DOHH2 (cell line): Measurements from ENCODE around the gene P4HA1.

Experiments used
- H3F3A ChIP-seq: fragments of 200-600 bp; sonication (generic), shearing (Covaris generic); 2 replicates; pipeline ENCODE4 v1.6.0; 2016; ENCODE audit warnings: antibody characterized with exemption, mild to moderate bottlenecking; ENCODE audit not compliant: control insufficient read depth, insufficient read depth
- H3K27ac ChIP-seq: fragments of 200-600 bp; sonication (generic); 2 replicates; pipeline ENCODE4 v1.5.1; 2014; ENCODE audit warnings: low read depth, mild to moderate bottlenecking, low read length, moderate library complexity
- H3K27me3 ChIP-seq: fragments of 200-600 bp; sonication (generic); 2 replicates; pipeline ENCODE4 v1.6.1; 2014; ENCODE audit warnings: mild to moderate bottlenecking, low read length, mixed read lengths; ENCODE audit not compliant: control insufficient read depth
- H3K36me3 ChIP-seq: fragments of 200-600 bp; sonication (generic); 2 replicates; pipeline ENCODE4 v1.6.1; 2014; ENCODE audit warnings: mild to moderate bottlenecking, low read length, moderate library complexity, mixed read lengths; ENCODE audit not compliant: control insufficient read depth
- H3K4me1 ChIP-seq: fragments of 200-600 bp; sonication (generic); 2 replicates; pipeline ENCODE4 v1.6.1; 2014; ENCODE audit warnings: mild to moderate bottlenecking, low read length, mixed read lengths; ENCODE audit not compliant: control insufficient read depth
- H3K4me2 ChIP-seq: fragments of 200-600 bp; sonication (generic); 2 replicates; pipeline ENCODE4 v1.6.0; 2014; ENCODE audit warnings: mild to moderate bottlenecking, low read length, moderate library complexity
- H3K4me3 ChIP-seq: fragments of 200-600 bp; sonication (generic); 2 replicates; pipeline ENCODE4 v1.5.1; 2014; ENCODE audit warnings: mild to moderate bottlenecking, low read length, mixed read lengths
- H3K79me2 ChIP-seq: fragments of 200-600 bp; sonication (generic); 2 replicates; pipeline ENCODE4 v1.6.1; 2014; ENCODE audit warnings: mild to moderate bottlenecking, low read length, mixed read lengths; ENCODE audit not compliant: control insufficient read depth
- H3K9me2 ChIP-seq: fragments of 200-600 bp; sonication (generic); replicated peaks from 2 replicates; pipeline ENCODE4 v1.6.1; 2014; ENCODE audit warnings: mild to moderate bottlenecking, low read length, mixed read lengths; ENCODE audit not compliant: control insufficient read depth
- H3K9me3 ChIP-seq: fragments of 200-600 bp; sonication (generic); 2 replicates; pipeline ENCODE4 v1.6.1; 2014; ENCODE audit warnings: antibody characterized with exemption, low read length, mixed read lengths; ENCODE audit not compliant: control insufficient read depth, insufficient read depth
- H4K20me1 ChIP-seq: fragments of 200-600 bp; sonication (generic); 2 replicates; pipeline ENCODE4 v1.6.0; 2014; ENCODE audit warnings: low read depth, mild to moderate bottlenecking, antibody characterized with exemption, low read length, moderate library complexity; ENCODE audit not compliant: control insufficient read depth, insufficient read depth
- EZH2phosphoT487 ChIP-seq: fragments of 200-600 bp; sonication (generic); IDR thresholded peaks from 2 replicates; pipeline ENCODE4 v1.6.1; 2017; ENCODE audit warnings: borderline replicate concordance, mild to moderate bottlenecking, antibody characterized with exemption, low read length, moderate library complexity, mixed read lengths
- TF ChIP-seq, protein P1 (sequence below): fragments of 200-600 bp; sonication (generic); IDR thresholded peaks from one replicate; pipeline ENCODE4 v1.5.1; 2014; ENCODE audit warnings: antibody characterized with exemption, mild to moderate bottlenecking, low read depth, low read length; ENCODE audit not compliant: poor library complexity, severe bottlenecking

Gene P4HA1

DNA sequence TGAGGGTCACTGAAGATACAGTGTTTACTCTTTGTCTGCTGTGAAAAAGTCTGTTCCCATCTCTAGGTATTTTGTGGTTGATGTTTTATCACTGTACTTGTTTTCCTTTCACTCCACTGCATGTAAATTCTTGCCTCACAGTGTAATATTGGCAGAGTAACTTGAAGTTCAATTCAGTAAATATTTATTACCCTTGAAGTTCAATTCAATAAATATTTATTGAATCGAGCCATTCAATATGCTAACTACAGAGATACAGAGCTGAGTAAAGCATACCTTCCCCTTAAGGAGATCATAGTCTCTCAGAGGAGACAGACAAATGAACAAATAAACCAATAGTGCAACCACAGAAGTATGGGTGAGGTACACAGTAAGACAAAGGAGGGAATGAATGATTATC lies 22.8 kb upstream of the P4HA1 start:
- peaks cover 9% of the 10 kb centered on the region for H3K4me1 ChIP-seq
- H3K36me3 ChIP-seq, result peaks cover 20% of the 10 kb centered on the region

DNA sequence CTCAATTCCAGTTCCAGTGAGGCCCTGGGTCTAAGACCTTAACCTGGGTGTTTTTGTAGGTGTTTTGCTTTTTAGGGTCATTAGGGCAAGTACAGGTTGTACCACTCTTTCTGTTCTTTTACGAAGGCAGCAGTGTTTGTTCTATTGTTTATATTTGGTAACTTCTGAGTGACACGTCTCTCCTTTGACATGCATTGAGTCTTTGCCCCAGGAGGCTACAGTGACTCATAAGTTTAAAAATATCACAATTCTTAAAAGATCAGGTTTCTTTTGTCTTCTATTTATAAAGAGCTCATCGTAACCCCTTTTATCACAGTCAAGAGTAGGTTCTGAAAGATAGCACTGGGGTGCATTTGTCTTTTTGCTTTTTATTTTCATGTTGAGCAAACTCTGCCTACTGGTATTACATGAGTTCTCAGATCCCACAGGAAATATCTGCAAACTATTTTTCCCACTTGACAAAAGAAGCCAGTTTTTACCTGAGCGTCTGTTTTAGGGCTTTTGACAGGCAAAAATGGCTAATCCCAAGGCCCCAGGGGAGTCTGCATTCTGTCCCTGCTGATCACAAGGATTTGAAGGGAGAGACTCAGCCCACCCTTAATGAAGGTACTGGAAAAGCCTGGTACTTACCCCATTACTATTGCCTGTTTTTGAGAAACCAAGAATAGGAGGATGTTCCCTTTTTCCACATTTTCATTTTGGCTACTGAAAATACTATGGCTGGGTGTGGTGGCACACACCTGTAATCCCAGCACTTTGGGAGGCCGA lies 21.5 kb upstream of the P4HA1 start:
- no peak for TF ChIP-seq EZH2phosphoT487
- TF ChIP-seq, protein P1, sequence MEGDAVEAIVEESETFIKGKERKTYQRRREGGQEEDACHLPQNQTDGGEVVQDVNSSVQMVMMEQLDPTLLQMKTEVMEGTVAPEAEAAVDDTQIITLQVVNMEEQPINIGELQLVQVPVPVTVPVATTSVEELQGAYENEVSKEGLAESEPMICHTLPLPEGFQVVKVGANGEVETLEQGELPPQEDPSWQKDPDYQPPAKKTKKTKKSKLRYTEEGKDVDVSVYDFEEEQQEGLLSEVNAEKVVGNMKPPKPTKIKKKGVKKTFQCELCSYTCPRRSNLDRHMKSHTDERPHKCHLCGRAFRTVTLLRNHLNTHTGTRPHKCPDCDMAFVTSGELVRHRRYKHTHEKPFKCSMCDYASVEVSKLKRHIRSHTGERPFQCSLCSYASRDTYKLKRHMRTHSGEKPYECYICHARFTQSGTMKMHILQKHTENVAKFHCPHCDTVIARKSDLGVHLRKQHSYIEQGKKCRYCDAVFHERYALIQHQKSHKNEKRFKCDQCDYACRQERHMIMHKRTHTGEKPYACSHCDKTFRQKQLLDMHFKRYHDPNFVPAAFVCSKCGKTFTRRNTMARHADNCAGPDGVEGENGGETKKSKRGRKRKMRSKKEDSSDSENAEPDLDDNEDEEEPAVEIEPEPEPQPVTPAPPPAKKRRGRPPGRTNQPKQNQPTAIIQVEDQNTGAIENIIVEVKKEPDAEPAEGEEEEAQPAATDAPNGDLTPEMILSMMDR, result no peak
- H3K4me3 ChIP-seq, result peak overlapping the region; percentile 2; the same call in 1 of the 2 replicates
- peak overlapping the region; percentile 59 for H3K4me2 ChIP-seq
- peaks cover 14% of the 10 kb centered on the region for H3K36me3 ChIP-seq
- H3K4me1 ChIP-seq, result peaks cover 9% of the 10 kb centered on the region
- no peak overlapping the region for H3K27ac ChIP-seq
- peaks cover 19% of the 10 kb centered on the region for H3F3A ChIP-seq
- H3K79me2 ChIP-seq, result no peaks in the 10 kb centered on the region
- H3K27me3 ChIP-seq, result no peaks in the 10 kb centered on the region
- no peaks in the 10 kb centered on the region for H3K9me3 ChIP-seq
- H4K20me1 ChIP-seq, result no peaks in the 10 kb centered on the region
- H3K9me2 ChIP-seq, result no peaks in the 10 kb centered on the region

More for the DNA sequence above, 22.8 kb upstream of the P4HA1 start:
- peaks cover 11% of the 10 kb centered on the region for H3F3A ChIP-seq
- TF ChIP-seq, protein P1, result no peak
- no peak overlapping the region for H3K27ac ChIP-seq
- H3K27me3 ChIP-seq, result no peaks in the 10 kb centered on the region
- H3K9me2 ChIP-seq, result no peaks in the 10 kb centered on the region
- no peaks in the 10 kb centered on the region for H3K9me3 ChIP-seq
- H3K4me3 ChIP-seq, result no peak overlapping the region
- H3K4me2 ChIP-seq, result no peak overlapping the region
- H4K20me1 ChIP-seq, result no peaks in the 10 kb centered on the region
- H3K79me2 ChIP-seq, result no peaks in the 10 kb centered on the region

DNA sequence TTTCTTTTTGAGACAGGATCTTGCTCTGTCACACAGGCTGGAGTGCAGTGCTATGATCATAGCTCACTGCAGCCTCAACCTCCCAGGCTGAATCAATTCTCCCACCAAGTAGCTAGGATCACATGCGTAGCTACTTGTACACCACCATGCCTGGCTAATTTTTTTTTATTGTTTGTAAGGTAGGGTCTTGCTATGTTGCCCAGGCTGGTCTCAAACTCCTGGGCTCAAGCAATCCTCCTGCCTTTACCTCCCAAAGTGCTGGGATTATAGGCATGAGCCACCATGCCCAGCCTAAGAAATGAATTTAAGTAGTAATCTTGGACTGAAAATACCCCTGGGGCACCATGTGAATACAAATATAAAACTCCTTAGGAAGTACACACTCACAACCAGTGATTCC lies 19.4 kb upstream of the P4HA1 start:
- H3K79me2 ChIP-seq, result peaks cover 3% of the 10 kb centered on the region
- no peaks in the 10 kb centered on the region for H3K9me3 ChIP-seq
- H4K20me1 ChIP-seq, result no peaks in the 10 kb centered on the region
- TF ChIP-seq, protein P1, result no peak
- no peak for TF ChIP-seq EZH2phosphoT487
- H3K9me2 ChIP-seq, result no peaks in the 10 kb centered on the region
- peaks cover 10% of the 10 kb centered on the region for H3K36me3 ChIP-seq
- peaks cover 25% of the 10 kb centered on the region for H3F3A ChIP-seq
- H3K4me3 ChIP-seq, result no peak overlapping the region
- no peak overlapping the region for H3K4me2 ChIP-seq
- peaks cover 18% of the 10 kb centered on the region for H3K4me1 ChIP-seq
- H3K27ac ChIP-seq, result no peak overlapping the region
- no peaks in the 10 kb centered on the region for H3K27me3 ChIP-seq
